Caco-2 (cell line): Measurements from ENCODE around the gene SLC20A1. TPM values are rescaled to one million over a fixed set of nuclear protein-coding genes. Genes with fewer than 3 reads are reported as not detected.

Experiments used
- BruUV-seq: library from RNA; stranded (reverse); fragments of 400-500 nt; replicated peaks from 2 replicates; lab custom pipeline; 2021; lab: Mats Ljungman, UMichigan
- CTCF ChIA-PET: fragments of 300-600 bp; sonication (Branson Sonifier 250); formaldehyde crosslinking; loops from one replicate; lab custom pipeline; 2022; ENCODE audit warnings: antibody characterized with exemption; lab: Charles Lee
- POLR2A ChIA-PET: fragments of 300-600 bp; sonication (Branson Sonifier 250); formaldehyde crosslinking; loops from one replicate; lab custom pipeline; 2022; ENCODE audit warnings: antibody characterized with exemption; lab: Charles Lee
- DNase-seq, 2 experiments: peaks; one replicate each; pipeline versions ENCODE4 v3.0.0 to v3.0.0-alpha.2; 2020 to 2022
- H3K27me3 ChIP-seq: replicated peaks from 2 replicates; pipeline ENCODE4 v1.6.0; 2011; ENCODE audit warnings: low read length; ENCODE audit not compliant: control insufficient read depth, insufficient read depth
- H3K36me3 ChIP-seq: 2 replicates; pipeline ENCODE4 v1.5.1; 2011; ENCODE audit warnings: low read length; ENCODE audit not compliant: control insufficient read depth, insufficient read depth
- H3K4me1 ChIP-seq: fragments of 250-450 bp; sonication (Bioruptor Pico); 2 replicates; pipeline ENCODE4 v1.5.1; 2020; ENCODE audit warnings: mild to moderate bottlenecking
- H3K4me3 ChIP-seq: 2 replicates; pipeline ENCODE4 v1.5.1; 2011; ENCODE audit warnings: low read depth, mild to moderate bottlenecking, control low read depth, low read length
- H3K9me3 ChIP-seq: fragments of 250-450 bp; sonication (Bioruptor Pico); 2 replicates; pipeline ENCODE4 v1.5.1; 2020; ENCODE audit warnings: mild to moderate bottlenecking, moderate library complexity
- H3K27ac Mint-ChIP-seq: one replicate; pipeline ENCODE4 v1.8.0; 2022; ENCODE audit warnings: mixed read lengths; ENCODE audit not compliant: unreplicated experiment
- H3K27me3 Mint-ChIP-seq: one replicate; pipeline ENCODE4 v1.8.0; 2022; ENCODE audit warnings: mixed read lengths; ENCODE audit not compliant: insufficient read depth, unreplicated experiment
- H3K36me3 Mint-ChIP-seq: one replicate; pipeline ENCODE4 v1.8.0; 2022; ENCODE audit warnings: mild to moderate bottlenecking, mixed read lengths; ENCODE audit not compliant: insufficient read depth, unreplicated experiment
- H3K4me1 Mint-ChIP-seq: one replicate; pipeline ENCODE4 v1.8.0; 2022; ENCODE audit warnings: low read depth, mixed read lengths; ENCODE audit not compliant: unreplicated experiment
- H3K4me3 Mint-ChIP-seq: one replicate; pipeline ENCODE4 v1.8.0; 2022; ENCODE audit warnings: mild to moderate bottlenecking, moderate library complexity, mixed read lengths; ENCODE audit not compliant: unreplicated experiment
- H3K9me3 Mint-ChIP-seq: one replicate; pipeline ENCODE4 v1.8.0; 2022; ENCODE audit warnings: mixed read lengths; ENCODE audit not compliant: unreplicated experiment
- CTCF ChIP-seq, 2 experiments: fragments of 200-600 bp in 1 of 2; IDR thresholded peaks; 1 replicate in 1 of 2; 2 replicates in 1 of 2; pipeline versions ENCODE4 v1.5.1 to v1.8.0; 2011 to 2022; ENCODE audit warnings: antibody characterized with exemption in 1 of 2, control low read depth in 1 of 2, inconsistent platforms in 1 of 2, low read depth in 1 of 2, low read length in 1 of 2, mild to moderate bottlenecking in 1 of 2, moderate library complexity in 1 of 2; ENCODE audit not compliant: insufficient read depth in 1 of 2, severe bottlenecking in 1 of 2, unreplicated experiment in 1 of 2
- intact Hi-C: fragments of 100-400 bp; cut with micrococcal nuclease; formaldehyde crosslinking; loops from one replicate; pipeline ENCODE4 v1.10.0; 2022; ENCODE audit not compliant: unreplicated experiment
- total RNA-seq: library from RNA; stranded (reverse); gene quantifications from 2 replicates; pipeline ENCODE4 v1.2.3, GENCODE V29; 2022

The SLC20A1 gene
- total RNA-seq, 1 experiment from 2014 or later = 91.1 TPM

GRCh38 chr2:112600634-112601033, 45.1 kb upstream of the SLC20A1 start:
- POLR2A ChIA-PET = interaction anchor here (0.6 kb wide), 1 partner anchor 323 kb away, joined by 3 read pairs; no protein-coding TSS in a partner anchor
- 0 out of 2 replicates have a peak, but pooled peaks cover 3% of the 10 kb centered on the region for H3K9me3 ChIP-seq
- intact Hi-C loops = loop anchor here (1.0 kb wide), 3 partner anchors 45 to 126 kb away; partner anchors contain the start of gene SLC20A1

GRCh38 chr2:112601754-112602153, 44.0 kb upstream of the SLC20A1 start:
- H3K9me3 ChIP-seq = 0 out of 2 replicates have a peak, but pooled peaks cover 3% of the 10 kb centered on the region
- Mint-ChIP-seq H3K36me3 (no peaks in the 10 kb centered on the region), H3K4me3 (no peak overlapping the region), H3K27me3 (no peaks in the 10 kb centered on the region), H3K4me1 (peaks cover 14% of the 10 kb centered on the region), H3K27ac (no peak overlapping the region), H3K9me3 (no peaks in the 10 kb centered on the region)
- no peaks in the 10 kb centered on the region for H3K36me3 ChIP-seq
- ChIA-PET CTCF (interaction anchor here (0.6 to 1.5 kb wide), 2 partner anchors 121 to 124 kb away, joined by 3 to 5 read pairs; no protein-coding TSS in a partner anchor), POLR2A (no interaction called here)
- H3K4me3 ChIP-seq = no peak overlapping the region
- intact Hi-C loops = no loop called here
- H3K4me1 ChIP-seq = peaks cover 7% of the 10 kb centered on the region
- peak in 1 of 2 experiments; percentile 12 for DNase-seq
- TF ChIP-seq CTCF (IDR thresholded peaks at IDR 0.05; ENCODE audit: insufficient read depth in 1 of 2, low read depth in 1 of 2, low read length in 1 of 2, severe bottlenecking in 1 of 2, unreplicated experiment in 1 of 2) = no peak
- BruUV-seq = no TSS peak
- H3K27me3 ChIP-seq = no peaks in the 10 kb centered on the region

More at GRCh38 chr2:112600634-112601033, 45.1 kb upstream of the SLC20A1 start:
- H3K27me3 Mint-ChIP-seq = no peaks in the 10 kb centered on the region
- Histone ChIP-seq H3K36me3 (no peaks in the 10 kb centered on the region), H3K4me3 (no peak overlapping the region), H3K27me3 (no peaks in the 10 kb centered on the region), H3K4me1 (peaks cover 7% of the 10 kb centered on the region)
- peaks cover 14% of the 10 kb centered on the region for H3K4me1 Mint-ChIP-seq
- no TSS peak for BruUV-seq
- TF ChIP-seq CTCF (IDR thresholded peaks at IDR 0.05; ENCODE audit: insufficient read depth in 1 of 2, low read depth in 1 of 2, low read length in 1 of 2, severe bottlenecking in 1 of 2, unreplicated experiment in 1 of 2) = no peak
- H3K9me3 Mint-ChIP-seq = no peaks in the 10 kb centered on the region
- no peak overlapping the region for H3K4me3 Mint-ChIP-seq
- CTCF ChIA-PET = interaction anchor here (0.5 to 1.8 kb wide), 6 partner anchors 9 to 190 kb away, joined by 3 to 8 read pairs (median 4); no protein-coding TSS in a partner anchor
- no peak for DNase-seq
- H3K27ac Mint-ChIP-seq = no peak overlapping the region
- peaks cover 6% of the 10 kb centered on the region for H3K36me3 Mint-ChIP-seq

GRCh38 chr2:112602917-112603316, 42.8 kb upstream of the SLC20A1 start:
- no TSS peak for BruUV-seq
- no peak overlapping the region for H3K4me3 ChIP-seq
- CTCF ChIA-PET = interaction anchor here (0.6 to 1.5 kb wide), 4 partner anchors 109 to 319 kb away, joined by 3 to 5 read pairs (median 4); no protein-coding TSS in a partner anchor
- intact Hi-C loops = no loop called here
- POLR2A ChIA-PET = no interaction called here
- H3K27me3 Mint-ChIP-seq = no peaks in the 10 kb centered on the region
- no peak for TF ChIP-seq CTCF (IDR thresholded peaks at IDR 0.05; ENCODE audit: insufficient read depth in 1 of 2, low read depth in 1 of 2, low read length in 1 of 2, severe bottlenecking in 1 of 2, unreplicated experiment in 1 of 2)
- no peaks in the 10 kb centered on the region for H3K9me3 ChIP-seq
- H3K4me1 Mint-ChIP-seq = peaks cover 14% of the 10 kb centered on the region
- H3K4me1 ChIP-seq = peaks cover 7% of the 10 kb centered on the region
- no peaks in the 10 kb centered on the region; the same call in 1 of the 2 replicates for H3K36me3 ChIP-seq
- H3K4me3 Mint-ChIP-seq = no peak overlapping the region
- H3K27me3 ChIP-seq = no peaks in the 10 kb centered on the region
- no peak for DNase-seq
- H3K36me3 Mint-ChIP-seq = no peaks in the 10 kb centered on the region
- no peak overlapping the region for H3K27ac Mint-ChIP-seq
- no peaks in the 10 kb centered on the region for H3K9me3 Mint-ChIP-seq
